GM12874 (cell line): ENCODE results near the gene SLC16A8.

Experiments
- TF ChIP-seq, protein P1 (sequence below): IDR thresholded peaks from 2 replicates; pipeline ENCODE4 v1.5.1; 2011; ENCODE audit warnings: low read depth, mild to moderate bottlenecking, control low read depth, low read length, moderate library complexity; ENCODE audit not compliant: insufficient read depth

The SLC16A8 gene

DNA sequence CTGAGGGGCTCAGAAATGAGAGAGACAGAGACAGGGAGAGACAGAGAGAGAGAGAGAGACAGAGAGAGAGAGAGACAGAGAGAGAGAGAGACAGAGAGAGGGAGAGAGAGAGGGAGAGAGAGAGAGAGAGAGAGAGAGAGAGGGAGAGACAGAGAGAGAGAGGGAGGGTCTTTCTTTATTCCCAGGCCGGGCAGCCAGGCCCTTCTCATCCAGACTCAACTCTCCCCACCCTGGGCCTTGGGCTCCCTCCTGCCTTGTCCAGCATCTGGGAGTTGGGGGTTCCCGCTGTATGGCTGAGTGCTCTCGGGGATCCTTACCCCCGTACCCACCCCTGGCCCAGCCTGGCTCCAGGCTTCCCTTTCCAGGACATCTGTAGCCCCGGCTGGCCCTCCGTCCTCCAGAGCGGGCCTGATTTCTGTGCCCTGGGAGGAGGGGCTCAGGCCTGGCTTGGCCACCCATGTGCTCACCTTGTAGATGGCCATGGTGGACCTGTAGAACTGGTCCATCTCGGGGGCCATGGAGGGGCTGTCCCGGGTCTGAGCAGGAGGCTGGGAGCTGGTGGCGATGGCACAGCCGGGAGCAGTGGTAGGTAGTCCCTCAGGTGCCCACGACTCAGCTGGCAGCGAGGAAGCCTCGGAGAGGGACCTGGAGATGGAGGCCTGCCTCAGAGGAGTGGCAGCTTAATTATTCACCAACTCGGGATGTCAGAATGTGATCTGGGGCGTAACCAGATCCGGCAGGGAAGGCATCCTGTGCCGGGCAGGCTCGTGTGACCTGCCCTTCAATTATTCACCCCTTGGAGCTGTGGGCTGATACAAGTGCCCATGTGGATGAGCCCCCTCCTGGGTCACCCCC is 26.3 kb upstream of the SLC16A8 start, which contains the start of gene BAIAP2L2:
TSS of gene BAIAP2L2 (minus strand) at position 677 of the 855 bp plus-strand sequence. CDS start at position 518, 159 bp downstream.
- TF ChIP-seq, protein P1, sequence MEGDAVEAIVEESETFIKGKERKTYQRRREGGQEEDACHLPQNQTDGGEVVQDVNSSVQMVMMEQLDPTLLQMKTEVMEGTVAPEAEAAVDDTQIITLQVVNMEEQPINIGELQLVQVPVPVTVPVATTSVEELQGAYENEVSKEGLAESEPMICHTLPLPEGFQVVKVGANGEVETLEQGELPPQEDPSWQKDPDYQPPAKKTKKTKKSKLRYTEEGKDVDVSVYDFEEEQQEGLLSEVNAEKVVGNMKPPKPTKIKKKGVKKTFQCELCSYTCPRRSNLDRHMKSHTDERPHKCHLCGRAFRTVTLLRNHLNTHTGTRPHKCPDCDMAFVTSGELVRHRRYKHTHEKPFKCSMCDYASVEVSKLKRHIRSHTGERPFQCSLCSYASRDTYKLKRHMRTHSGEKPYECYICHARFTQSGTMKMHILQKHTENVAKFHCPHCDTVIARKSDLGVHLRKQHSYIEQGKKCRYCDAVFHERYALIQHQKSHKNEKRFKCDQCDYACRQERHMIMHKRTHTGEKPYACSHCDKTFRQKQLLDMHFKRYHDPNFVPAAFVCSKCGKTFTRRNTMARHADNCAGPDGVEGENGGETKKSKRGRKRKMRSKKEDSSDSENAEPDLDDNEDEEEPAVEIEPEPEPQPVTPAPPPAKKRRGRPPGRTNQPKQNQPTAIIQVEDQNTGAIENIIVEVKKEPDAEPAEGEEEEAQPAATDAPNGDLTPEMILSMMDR: no peak

DNA sequence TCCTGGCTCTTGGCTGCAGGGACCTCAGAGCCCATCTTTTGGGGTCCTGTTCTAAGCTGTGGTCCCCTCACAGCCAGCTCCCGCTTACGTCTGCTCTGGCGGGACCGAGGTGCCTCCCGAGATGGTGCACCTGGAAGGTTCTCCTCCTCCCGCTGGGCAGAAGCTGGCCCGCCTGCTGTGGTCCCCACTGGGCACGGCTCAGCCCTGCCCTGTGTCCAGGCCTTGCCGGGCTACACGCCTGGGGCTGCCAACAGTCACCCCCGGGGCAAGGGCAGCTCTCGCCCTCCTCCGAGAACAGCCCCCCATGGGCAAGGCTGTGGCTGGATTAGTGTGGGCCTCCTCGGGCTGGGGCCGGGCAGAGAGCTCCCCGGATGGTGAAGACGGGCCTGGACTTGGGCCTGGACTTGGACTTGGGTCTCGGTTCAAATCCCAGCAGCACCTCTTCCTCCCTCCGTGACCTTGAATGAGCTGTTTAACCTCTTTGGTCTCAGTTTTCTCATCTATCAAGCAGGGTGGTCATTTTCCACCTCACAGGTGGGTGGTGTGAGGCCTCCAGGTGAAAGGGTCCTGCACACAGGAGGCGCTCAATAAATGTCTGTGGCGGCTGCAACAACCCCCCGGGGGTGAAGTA is 25.5 kb upstream of the SLC16A8 start:
- TF ChIP-seq, protein P1: no peak

DNA sequence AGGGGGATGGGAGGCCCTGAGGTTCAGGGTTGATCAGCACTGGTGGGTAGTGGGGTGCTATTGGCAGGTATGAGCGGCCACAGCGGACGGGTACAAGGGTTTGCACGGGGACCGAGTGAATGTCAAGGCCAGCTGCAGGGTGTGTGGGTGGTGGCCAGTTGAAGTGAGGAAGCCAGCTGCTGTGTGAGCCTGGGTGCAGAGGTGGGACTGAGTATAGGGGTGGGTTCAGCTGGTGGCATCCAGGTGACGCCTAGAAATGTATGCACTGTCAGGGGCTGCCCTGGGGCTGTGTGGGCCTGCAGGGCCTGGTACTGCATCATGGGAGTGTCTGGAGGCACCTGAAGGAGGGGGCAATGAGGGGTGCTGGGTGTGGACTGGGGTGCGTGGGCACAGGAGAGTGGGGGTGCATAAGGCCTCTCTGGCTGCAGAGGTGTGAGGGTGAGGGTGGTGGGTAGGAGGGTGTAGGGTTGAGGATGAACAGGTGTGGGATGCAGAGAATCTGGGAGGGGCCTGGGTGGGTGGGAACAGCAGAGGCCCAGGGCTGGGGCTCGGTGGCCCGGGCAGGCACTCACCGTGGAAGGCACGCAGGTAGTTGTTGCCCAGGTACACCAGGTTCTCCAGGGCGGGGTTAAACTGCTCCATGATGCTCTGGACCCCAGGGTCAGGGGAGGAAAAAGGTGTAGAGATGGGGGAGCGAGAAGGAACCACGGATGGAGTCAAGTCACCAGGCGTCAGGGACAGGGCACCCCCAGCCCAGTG is 24.8 kb upstream of the SLC16A8 start:
- TF ChIP-seq, protein P1: no peak

DNA sequence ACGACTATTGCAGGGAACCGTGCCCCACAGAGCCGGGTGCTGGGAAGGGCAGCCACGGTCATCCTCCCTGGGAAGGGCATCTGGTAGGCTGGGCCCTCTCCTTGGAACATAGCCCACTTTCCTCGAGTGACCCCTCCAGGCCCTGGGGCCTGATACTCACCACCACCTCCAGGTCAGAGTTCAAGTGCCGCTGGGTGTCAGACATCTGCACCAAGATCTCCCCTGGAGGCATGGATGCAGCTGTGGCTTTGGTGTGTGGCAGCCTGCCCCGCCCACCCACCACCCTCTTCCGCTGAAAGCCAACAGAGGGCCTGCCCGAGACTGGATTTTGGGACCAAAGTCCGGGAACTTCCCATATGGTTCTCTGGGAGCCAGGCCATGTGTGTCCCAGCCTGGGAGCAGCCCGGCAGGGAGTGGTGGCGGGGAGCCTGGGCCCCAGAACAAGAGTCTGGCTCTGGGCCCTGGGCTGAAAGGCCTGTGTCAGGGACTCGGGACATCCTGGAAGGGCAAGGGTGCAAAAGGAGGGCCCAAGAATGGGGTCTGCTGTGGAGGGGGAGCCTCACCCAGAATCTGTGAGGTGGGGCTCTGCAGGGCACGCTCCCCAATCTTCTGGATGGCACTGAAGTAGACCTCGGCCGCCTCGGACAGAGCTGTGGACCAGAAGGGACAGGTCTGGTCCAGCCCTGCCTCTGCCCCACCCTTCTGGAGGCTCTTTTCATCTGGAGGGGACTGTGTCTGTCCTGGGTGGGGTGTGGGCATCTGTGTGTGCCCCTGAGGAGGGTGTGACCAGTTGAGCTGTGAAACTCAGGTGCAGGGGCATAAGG is 23.9 kb upstream of the SLC16A8 start:
- TF ChIP-seq, protein P1: no peak

DNA sequence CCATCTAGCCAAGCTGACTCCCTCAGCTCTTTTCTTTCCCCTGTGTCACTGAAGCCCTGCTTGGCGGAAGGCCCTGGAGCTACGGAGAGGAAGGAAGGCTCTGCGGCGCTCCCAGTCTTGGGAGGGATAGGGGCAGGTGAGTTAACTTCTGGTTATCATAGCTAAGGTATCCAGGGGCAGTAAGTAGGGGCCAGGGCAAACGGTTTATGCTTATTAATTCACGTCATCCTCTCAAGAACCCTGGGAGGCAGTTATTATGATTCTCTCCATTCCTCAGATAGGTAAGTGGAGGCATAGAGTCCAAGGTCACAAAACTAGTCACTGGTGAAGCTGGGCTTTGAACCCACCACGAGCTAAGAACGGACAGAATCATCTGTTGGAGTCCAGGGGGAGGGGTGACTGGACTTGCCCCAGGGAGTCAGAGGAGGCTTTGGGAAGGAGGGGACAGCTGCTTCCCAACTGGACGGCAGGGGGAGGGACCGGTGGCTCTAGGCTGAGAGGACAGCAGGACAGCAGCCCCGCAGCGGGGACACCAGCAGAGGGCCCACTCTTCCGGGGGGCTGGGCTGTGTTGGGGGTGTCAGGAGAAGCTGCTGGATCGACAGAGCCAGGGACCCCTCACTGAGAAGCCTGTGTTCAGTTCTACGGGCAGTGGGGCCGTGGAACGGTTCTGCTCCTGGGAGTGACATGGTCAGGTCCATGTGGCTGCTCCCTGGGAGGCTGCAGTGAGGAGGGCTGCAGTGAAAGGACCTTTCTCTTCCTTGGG is 23.0 kb upstream of the SLC16A8 start:
- TF ChIP-seq, protein P1: no peak

DNA sequence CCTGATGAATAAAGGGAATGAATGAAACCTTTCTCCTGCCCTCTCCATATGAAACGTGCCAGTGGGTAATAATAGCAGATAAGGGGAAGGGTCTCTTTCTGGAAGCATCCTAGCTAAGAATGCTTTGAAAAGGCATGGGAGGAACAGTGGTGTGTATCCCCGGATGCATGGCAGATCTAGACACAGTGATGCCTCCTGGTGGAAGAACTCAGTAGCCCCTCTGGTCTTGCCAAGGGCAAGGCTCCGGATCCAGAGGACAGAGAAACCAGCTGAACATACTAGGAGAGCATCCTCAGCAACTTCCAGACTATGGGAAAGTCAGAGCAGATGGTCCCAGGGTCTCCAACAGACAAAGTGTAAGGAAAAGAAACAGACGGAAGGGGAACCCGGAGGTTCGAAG is 20.1 kb upstream of the SLC16A8 start:
- TF ChIP-seq, protein P1: peak; percentile 19; the same call in 1 of the 2 replicates
